Measurements from ENCODE around the gene CGRRF1.

The CGRRF1 gene

DNA sequence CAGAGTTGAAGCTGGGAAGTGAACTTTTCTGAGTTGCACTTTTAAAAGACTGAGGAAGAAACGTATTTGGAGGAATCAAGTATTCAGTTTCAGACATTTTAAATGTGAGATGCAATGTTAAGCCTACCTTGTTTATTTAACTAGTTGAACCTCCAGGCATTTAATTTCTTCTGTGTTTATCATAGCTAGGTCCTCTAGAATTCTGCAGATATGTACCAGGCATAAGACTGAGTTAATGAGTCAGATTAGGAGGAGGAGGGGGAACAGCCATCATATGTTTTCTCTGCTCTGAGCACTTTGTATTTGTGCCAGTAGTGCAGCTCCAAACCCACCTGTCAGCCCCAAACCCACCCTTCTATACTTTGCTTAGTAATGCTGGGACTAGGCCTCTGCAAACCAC is 40.8 kb downstream of the CGRRF1 start:
- no peak for DNase-seq

DNA sequence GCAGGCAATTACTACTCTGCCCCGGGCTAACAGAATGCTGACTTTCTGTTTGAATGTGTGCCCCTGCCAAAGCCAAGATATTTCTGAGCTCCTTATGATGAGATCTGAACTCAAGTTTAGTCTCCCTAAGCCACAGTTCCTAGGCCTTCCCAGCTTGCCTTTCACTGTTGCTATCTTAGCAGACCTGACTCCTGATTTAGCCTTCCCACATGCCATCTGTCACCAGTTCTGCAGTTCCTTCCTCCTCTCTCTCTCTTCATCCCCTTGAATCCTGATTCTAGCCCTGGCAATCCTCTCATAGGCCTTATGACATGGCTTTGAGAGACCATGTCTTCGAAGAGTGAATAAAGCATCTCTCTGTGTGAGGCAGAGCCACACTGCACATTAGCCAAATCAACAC is 44.7 kb downstream of the CGRRF1 start:
- no peak for DNase-seq

DNA sequence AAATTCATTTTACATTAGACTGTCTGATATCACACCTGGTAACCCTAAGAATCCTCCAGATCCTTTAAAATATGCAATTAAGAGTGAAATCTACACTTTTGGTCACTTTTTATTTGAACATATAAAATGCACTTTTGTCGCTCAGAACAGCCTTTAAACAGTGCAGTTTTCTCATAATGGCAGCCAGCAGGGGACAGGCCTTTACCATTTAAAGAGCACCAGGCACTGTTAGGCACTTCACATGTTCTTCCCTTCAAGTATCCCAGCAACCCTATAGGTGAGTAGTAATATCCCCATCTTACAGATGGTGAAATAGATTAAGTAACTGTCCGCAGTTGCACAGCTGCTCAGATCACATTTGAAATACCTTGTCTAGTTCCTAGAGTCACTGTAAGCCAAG is 45.9 kb downstream of the CGRRF1 start:
- DNase-seq, result no peak

DNA sequence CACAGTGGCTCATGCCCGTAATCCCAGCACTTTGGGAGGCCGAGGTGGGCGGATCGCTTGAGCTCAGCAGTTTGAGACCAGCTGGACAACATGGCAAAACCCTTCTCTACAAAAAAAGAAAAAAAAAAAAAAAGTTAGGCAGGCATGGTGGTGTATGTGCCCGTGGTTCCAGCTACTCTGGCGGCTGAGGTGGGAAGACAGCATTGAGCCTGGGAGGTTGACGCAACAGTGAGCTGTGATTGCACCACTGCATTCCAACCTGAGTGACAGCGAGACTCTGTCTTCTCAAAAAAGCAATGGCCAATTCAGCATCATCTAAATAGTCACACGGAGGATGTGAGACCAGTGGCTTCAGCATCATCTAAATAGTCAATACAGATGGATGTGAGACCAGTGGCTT is 46.8 kb downstream of the CGRRF1 start:
- no peak for DNase-seq

DNA sequence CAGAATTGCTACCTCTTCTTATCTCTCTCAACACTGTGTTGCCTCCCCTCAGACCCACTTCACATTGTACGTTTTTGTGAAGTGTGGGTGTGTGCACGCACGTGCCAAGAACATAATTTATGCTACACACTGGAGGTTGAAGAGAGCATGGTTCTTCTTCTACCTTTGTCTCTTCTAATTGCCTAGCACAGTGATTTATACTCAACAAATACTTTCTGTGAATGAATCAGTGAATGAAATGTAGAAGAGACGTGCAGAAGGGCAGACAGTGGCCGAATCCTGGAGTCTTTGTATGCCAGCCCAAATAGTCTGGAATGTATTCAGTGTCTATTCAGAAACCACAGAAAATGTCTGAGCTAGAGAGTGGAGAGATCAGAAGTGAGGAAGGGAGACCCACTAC is 52.6 kb downstream of the CGRRF1 start:
- no peak for DNase-seq

DNA sequence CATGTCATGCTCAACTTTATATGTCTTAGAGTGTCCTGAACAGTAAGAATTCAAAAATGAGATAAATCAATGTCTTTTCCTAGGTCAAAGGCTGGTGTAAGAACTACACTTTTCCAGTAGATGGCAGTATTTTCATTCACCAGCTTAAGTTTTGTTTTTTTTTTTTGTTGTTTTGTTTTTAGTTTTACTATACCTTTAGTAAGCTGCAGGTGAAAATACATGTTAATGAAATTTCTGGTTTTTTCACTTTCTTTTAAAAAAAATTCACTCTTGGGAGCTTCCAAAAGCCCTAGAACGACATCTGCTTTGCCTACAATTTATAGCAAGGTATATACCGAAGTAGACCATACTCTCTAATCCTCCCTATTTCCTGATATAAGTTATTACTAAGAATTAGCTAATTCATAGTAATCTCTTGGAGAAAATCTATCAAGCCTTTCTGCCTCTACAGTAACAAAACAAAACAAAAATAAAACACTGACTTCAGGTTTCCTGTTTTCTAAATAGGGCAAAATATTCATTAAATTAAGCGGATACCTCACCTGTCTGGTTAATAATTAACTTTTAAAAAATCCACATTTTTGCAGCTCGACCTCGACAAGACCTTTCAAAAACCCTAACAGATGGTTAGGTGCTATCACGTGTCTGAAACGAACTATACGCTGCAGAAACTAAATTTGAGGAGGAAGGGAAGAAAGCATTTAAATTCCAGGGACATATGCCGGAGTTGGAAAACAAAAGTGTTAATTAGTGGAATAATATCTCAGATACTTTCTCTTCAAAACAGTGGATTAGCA is 54.6 kb downstream of the CGRRF1 start:
- no peak for DNase-seq

DNA sequence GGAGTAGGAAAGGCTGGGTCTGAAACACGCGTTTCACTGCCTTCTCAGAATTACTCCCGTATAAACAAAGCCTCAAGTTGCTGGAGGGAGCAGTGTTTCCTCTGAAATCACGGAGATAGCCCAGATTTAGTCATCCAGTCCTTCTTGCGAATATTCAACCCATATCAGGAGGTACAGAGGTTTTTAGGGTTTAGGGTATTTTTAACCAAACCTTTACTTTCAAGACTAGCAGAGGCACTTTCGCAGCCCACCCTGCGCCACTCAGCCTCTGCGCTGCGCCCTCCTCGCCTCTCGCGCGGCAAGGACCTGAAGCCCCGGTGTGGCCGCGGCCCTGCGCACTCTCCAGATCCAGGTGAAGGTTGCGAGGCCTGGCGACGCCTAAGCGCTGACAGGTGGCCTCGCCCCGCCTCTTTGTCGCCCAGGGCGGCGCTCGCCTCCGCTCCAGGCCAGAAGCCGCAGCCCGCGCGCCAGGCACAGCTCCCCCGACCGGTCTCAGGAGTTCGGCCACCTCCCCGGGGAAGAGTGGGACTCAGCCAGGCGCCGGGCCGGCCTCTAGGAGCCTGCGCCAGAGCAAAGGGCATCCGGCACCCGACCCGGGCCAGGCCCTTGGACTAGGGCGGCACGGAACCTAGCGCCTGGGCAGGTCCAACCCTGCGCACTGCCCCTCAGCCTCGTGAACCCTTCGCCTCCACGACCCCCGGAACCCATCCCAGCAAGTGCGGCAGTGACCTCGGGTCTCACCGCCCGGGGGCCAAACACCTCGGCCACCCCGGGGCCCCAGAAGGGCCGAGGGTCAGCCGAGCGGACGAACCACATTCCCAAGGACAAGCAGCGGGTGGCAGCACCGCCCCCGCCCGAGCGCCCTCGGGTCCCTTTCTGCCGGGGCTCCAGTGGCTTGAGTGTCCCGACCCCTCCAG is 55.4 kb downstream of the CGRRF1 start:
- DNase-seq, result no peak

DNA sequence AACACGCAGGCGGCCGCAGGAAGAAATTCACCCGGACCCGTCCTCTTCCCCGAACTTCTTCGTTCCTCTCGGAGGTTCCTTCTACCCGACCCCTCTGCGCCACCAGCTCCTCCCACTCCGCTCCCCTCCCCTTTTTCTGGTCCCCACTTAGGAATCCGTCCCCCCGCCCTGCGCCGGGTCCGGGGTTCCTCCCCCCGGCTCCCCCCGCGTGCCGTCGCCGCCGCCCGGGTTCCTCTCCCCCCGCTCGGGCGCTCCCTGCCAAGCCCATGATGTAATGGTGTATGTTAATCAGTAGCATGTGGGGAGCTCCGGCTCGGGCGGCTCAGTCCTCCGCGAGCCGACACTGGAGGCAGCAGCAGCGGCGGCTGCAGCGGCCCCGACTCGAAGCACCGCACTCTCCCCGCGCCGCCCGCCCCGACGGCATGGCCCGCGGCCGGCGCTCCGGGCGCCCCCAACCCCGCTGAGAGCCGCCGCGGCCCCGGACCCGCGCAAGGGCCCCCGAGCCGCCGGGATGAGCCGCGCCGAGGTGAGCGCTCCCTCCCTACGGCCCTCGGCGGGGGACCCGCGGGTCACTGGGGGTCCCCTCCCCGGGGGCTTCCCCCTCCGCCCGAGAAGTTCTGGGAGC is 56.2 kb downstream of the CGRRF1 start:
- DNase-seq, result no peak

DNA sequence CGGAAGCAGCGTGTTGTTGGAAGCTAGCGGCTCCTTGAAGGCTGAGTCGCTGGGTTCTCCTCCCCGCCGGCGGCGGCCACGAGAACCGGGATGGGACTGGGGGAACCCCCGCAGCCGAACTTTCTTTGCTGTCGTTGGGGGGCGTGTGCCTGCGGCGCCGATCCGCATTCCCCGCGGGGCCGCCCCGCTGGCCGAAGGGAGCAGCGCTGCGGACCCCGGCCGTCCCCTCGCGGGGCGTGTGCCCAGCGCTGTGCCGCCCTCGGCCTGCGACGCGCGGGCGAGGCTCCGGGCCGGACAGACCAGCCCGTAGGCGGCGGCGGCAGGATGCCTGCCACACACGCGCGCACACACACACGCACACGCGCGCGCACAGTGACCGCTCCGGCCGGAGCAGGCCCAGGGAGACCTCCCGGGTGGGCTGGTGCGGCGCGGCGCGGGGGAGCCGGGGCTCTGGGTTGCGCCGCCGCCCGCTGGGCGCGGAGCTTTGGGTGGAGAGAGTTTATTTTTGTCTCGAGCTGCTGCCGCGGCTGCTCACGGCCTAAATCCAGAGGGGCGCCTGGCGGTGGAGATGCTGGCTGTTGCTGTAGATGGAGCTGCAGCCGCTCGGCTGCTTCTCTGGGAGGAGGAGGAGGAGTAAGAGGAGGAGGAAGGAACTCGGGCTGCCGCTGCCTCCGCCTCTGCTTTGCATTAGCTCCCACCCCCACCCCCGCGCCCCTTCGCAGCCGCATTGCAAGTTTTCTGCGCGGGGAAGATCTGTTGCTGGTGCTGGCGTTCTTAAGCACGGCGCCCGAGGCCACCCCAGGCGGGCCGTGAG is 56.9 kb downstream of the CGRRF1 start, which contains the start of gene SAMD4A:
TSS of gene SAMD4A (plus strand) at position 719 of the 814 bp plus-strand sequence. CDS start 789 bp downstream, outside the sequence.
- no peak for DNase-seq

DNA sequence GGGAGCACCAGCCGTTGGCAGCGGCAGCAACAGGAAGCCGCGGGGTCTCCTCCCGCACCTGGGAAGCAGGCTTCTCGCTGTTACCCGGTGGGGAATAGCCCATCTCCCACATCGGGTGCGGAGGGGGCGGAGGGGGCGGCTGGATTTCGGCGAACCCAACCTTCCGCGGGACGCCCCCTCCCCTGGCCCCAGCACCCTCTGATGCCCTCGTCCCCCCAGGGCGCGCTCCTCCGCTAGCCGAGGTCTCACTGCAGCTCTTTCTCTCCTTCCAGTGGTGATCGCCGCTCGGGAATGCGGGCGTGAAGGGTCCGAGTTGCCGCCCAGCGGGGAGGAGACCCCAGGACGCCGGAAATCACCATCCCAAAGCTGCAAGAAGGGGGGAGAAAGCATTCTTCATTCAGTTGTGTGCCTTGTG is 57.5 kb downstream of the CGRRF1 start:
- no peak for DNase-seq

DNA sequence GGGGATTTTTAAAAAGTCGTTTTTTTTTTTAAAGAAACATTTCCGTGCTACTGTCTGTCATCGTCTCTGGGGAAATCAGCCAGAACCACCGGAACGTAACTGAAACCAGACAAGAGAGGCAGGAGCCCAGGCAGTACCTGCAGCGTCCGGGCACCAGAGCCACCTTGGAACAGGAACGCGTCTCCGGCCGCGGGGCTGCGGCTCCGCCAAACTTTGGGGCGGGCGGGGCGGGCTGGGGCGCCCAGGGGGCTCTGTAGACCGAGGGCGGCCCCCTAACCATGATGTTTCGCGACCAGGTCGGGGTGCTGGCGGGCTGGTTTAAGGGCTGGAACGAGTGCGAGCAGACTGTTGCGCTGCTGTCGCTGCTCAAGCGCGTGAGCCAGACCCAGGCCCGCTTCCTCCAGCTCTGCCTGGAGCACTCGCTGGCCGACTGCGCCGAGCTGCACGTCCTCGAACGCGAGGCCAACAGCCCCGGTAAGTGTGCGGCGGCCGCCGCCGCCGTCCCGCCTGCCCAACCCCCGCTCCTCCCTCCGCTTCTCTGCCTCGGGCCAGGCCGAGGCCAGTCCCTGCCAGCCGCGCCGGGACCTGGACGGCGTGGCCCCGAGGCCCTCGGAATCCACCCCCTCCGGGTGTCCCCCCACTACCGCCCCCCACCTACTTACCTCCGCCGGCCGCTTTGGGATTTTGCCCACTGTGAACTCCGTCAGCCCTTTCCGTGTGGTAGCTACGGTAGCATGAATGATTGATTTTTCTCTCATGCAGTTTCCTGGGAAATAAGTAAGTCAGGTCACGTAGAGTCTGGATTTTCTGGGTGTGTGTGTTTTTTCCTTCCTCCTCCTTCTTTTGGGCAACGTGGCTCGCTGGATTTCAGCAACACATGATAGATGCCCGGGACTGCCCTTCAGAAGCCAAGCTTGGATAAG is 58.2 kb downstream of the CGRRF1 start:
- DNase-seq, result no peak

DNA sequence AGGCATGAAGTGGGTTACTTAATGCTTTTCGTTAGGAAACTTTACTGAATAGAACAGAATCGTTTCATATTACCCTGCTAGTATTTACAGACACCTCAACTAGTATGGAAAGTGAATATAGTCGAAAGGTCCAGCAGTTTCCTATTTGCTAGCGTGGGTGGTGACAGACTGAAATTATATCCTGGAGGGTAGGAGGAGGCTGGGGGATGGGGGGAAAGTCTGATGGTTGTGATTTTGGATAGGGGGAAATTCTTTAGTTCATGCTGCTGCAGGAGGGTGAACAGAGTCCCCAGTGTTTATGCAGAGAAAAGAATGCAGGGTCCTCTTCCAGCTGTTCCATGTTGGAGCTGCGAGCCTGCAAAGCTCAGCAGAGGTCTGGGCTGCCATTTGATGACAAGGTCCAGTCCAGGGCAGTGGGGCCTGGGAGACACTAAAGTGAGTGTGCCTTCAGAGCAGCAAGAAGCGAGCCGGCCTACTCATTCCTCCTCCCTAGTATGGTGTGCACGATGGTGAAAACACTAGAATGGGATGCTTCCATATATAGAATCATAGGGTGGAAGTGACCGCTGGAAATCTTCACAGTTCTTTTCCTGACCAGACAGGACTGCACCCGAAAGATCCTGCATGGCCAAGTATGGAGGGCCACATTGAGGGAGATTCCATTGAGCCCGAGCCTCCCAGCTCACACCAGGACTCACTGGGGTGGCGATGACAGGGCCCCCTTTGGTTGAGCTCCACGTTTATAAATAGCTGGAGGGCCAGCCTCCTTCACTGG is 59.3 kb downstream of the CGRRF1 start:
- no peak for DNase-seq

DNA sequence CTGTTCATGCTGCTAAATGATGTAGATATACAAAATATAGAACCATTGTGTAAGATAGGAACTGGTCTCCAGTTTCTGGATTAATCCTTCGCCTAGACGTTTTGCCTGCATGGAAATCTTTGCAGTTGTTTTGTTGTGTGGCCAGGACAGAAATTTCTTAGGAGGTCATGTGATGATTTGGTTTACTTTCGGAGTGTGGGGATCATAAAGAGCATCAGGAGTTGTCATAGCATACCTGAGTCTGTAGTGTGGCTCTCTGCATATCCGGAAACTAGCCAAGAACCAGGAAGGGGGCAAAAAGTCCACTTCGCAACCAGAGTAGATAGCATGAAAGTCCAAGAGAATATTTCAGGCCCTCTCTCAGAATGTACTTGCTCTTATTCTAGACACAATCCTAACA is 60.3 kb downstream of the CGRRF1 start:
- no peak for DNase-seq

DNA sequence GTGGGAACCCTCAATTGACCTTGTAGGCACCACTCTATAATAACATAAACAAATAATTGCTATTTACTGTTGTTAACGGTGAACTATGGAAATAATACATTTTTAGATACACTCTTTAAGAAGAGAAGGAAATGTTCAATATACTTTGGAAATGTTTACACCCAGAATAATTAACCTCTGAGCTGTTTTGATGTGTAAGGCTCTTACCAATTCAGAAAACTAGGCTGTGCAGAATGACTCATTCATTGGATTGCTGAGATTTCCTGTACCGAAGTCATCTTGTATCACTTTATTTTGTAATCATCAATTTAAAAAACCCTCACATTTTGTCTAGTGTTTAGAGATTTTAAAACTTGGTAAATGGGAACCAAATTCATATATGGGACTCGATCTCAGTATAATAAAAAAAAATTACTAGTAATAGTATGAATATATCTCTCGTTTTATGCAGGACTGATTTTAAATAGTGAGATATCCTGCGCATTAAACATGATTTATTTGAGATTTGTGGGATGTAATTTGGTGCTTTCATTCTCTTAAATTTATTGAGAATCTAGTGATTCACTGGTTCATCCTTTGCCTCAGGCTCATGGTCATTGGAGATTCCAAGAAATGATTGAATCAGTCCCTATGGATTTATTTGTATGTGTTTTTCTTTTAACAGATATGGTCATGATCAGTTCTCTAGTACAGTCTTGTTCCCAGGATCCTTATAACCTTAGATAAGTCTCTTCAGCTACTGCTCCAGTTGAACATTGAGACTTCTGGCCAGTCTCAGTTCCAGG is 61.1 kb downstream of the CGRRF1 start:
- no peak for DNase-seq

DNA sequence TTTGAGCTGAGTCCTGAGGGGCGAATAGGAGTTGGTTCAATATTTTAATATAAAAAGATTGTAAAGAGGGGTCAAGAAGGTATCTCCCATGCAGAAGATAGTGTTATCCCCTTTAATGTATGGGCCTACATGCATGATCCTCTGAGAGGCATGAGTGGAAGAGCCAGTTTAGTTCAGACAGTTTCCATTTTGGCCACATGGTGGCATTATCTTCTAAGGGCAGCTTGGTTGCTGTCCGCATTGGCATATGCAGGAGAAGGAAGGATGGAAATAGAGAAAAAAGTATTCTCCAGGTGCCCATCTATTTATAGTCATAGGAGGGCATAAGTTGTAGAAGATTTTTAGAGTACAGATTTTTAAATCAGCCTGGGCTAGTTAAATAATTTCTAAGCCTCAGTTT is 62.6 kb downstream of the CGRRF1 start:
- DNase-seq, result no peak

DNA sequence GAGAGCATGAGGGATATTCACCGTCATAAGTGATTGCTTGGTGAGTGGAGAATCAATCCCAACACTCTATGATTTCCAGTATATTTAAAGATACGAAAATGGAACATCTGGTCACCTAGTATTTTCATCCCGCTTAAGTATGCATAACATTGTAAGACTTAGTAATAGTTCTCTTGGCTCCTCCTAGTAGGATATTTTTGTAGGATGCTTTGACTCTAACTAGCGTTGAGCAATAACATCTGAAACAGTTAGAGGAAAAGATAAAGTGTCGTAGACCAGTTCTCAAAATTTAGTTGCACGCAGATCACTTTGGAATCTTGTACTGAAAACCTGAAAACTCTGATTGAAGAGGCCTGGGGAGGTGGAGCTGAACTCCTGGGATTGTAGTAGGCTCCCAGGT is 64.8 kb downstream of the CGRRF1 start:
- no peak for DNase-seq

DNA sequence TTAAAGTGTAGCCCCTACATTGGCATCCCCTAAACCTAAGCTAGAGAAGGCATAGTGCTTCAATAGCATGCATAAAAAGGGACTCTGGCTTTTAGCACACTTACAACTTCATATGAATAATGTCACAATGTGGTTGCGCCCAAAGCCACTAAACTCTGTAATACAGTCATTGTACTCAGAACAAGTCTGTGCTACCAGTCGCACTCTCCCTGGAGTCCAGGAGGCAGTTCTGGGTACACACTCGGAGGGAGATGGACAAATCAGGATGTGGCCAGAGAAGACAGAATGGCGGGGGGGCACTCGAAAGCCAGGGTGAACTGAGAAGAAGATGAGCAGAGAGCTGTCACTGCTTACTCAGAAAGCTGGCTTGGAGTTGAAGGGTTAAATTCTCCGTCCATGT is 67.8 kb downstream of the CGRRF1 start:
- no peak for DNase-seq

DNA sequence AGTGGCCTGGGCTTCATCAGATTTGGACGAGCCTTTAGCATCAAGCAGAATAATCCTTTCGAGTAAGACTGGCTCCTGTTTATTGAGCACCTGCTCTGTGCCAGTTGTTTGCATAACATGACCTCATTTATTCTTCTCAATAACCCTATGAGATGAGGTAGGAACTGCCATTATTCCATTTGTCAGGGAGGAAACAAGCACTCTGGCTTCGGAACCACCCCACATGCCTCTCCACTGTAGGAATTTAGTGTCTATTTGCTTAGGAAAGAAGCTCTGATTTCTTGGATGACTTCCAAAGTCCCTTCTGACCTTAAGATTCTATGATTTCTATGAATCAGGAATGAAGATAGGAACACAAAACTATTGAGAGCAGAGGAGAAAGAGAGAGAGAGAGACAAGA is 68.3 kb downstream of the CGRRF1 start:
- DNase-seq, result no peak

DNA sequence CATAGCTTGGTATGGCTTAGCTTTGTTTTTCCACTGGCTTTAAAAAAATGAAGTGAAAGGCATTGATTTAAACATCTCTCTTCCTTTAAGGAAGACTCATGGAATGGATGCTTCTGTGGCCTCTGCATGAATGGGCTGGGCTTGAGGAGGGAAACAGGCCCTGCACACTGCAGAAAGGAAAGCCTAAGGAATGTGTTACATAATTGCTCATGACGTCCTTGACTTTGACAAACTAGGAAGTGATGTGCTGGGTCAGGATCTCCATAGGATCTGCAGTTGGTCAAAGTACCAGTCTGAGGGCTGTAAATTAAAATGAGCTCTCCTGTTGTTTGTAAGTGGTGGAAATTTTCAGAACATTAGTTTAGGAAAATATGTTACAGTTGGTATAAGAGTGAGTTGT is 69.9 kb downstream of the CGRRF1 start:
- DNase-seq, result no peak

DNA sequence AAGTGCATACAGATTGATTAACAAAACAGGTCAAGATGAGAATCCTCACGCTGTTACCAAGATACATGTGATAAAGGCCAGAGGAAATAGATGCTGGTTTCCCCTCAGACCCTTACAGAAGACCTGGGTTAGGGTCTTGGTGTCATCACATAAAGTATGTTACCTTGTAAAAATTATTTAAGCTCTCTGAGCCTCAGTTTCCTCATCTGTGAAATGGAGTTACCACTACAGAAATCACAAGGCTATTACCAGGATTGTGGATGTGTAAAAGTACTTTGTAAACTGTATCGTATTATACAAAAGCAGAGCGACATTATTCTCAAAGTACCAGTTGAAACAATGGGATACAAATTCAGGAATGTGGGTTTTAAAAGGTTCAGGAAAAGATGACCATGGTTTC is 71.2 kb downstream of the CGRRF1 start:
- no peak for DNase-seq
